ENCODE results near the gene ADGRL1. TPM values are rescaled to one million over a fixed set of nuclear protein-coding genes. Genes with fewer than 3 reads are reported as not detected.
"Not testable (repeated sequence)": the region's sequence is repeated elsewhere in the genome, so short reads cannot be mapped to it uniquely, and the experiment has no call there.

ADGRL1 gene
- polyA plus RNA-seq, 1 experiment = 2.0 TPM

- ChIA-PET POLR2A (no interaction called here), CTCF (no interaction called here)
- no peak for DNase-seq (ENCODE audit: low read depth, low spot score)
- H3K4me3 ChIP-seq (ENCODE audit: low read depth, low read length) = no peak overlapping the region
- peaks cover 3% of the 10 kb centered on the region for H3K27me3 ChIP-seq (ENCODE audit: control insufficient read depth, insufficient read depth, low read length)
- H3K9me3 ChIP-seq (ENCODE audit: control insufficient read depth, insufficient read depth, low read length) = no peaks in the 10 kb centered on the region
- TF ChIP-seq, protein P1, sequence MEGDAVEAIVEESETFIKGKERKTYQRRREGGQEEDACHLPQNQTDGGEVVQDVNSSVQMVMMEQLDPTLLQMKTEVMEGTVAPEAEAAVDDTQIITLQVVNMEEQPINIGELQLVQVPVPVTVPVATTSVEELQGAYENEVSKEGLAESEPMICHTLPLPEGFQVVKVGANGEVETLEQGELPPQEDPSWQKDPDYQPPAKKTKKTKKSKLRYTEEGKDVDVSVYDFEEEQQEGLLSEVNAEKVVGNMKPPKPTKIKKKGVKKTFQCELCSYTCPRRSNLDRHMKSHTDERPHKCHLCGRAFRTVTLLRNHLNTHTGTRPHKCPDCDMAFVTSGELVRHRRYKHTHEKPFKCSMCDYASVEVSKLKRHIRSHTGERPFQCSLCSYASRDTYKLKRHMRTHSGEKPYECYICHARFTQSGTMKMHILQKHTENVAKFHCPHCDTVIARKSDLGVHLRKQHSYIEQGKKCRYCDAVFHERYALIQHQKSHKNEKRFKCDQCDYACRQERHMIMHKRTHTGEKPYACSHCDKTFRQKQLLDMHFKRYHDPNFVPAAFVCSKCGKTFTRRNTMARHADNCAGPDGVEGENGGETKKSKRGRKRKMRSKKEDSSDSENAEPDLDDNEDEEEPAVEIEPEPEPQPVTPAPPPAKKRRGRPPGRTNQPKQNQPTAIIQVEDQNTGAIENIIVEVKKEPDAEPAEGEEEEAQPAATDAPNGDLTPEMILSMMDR (IDR thresholded peaks at IDR 0.05; ENCODE audit: low read depth, low read length) = no peak
- no peak overlapping the region for H3K27ac ChIP-seq (ENCODE audit: low read depth, low read length)
Measured at GRCh38 chr19:14189415-14189814, 16.6 kb downstream of the ADGRL1 start.

GRCh38 chr19:14188086-14188485 is 17.9 kb downstream of the ADGRL1 start:
- not testable (repeated sequence) for DNase-seq (ENCODE audit: low read depth, low spot score); H3K27ac ChIP-seq (ENCODE audit: low read depth, low read length); H3K4me3 ChIP-seq (ENCODE audit: low read depth, low read length); H3K9me3 ChIP-seq (ENCODE audit: control insufficient read depth, insufficient read depth, low read length); H3K27me3 ChIP-seq (ENCODE audit: control insufficient read depth, insufficient read depth, low read length)
- POLR2A ChIA-PET = interaction anchor here (0.9 kb wide), 1 partner anchor 75 kb away, joined by 3 read pairs; no protein-coding TSS in a partner anchor
- CTCF ChIA-PET = interaction anchor here (1.6 kb wide), 1 partner anchor 12 kb away, joined by 3 read pairs; no protein-coding TSS in a partner anchor

GRCh38 chr19:14187561-14187960 is 18.4 kb downstream of the ADGRL1 start:
- no peaks in the 10 kb centered on the region for H3K27me3 ChIP-seq (ENCODE audit: control insufficient read depth, insufficient read depth, low read length)
- H3K27ac ChIP-seq (ENCODE audit: low read depth, low read length) = no peak overlapping the region
- no peaks in the 10 kb centered on the region for H3K9me3 ChIP-seq (ENCODE audit: control insufficient read depth, insufficient read depth, low read length)
- no peak for DNase-seq (ENCODE audit: low read depth, low spot score)
- H3K4me3 ChIP-seq (ENCODE audit: low read depth, low read length) = no peak overlapping the region
- TF ChIP-seq, protein P1 (IDR thresholded peaks at IDR 0.05; ENCODE audit: low read depth, low read length) = no peak
- POLR2A ChIA-PET = no interaction called here
- CTCF ChIA-PET = interaction anchor here (1.6 kb wide), 1 partner anchor 12 kb away, joined by 3 read pairs; no protein-coding TSS in a partner anchor

- CTCF ChIA-PET = interaction anchor here (1.6 kb wide), 1 partner anchor 13 kb away, joined by 3 read pairs; no protein-coding TSS in a partner anchor
- H3K27ac ChIP-seq (ENCODE audit: low read depth, low read length); POLR2A ChIA-PET; H3K9me3 ChIP-seq (ENCODE audit: control insufficient read depth, insufficient read depth, low read length); H3K4me3 ChIP-seq (ENCODE audit: low read depth, low read length); DNase-seq (ENCODE audit: low read depth, low spot score); H3K27me3 ChIP-seq (ENCODE audit: control insufficient read depth, insufficient read depth, low read length): not testable (repeated sequence)
Measured at GRCh38 chr19:14186684-14187083, 19.3 kb downstream of the ADGRL1 start.

- H3K9me3 ChIP-seq (ENCODE audit: control insufficient read depth, insufficient read depth, low read length); DNase-seq (ENCODE audit: low read depth, low spot score); POLR2A ChIA-PET; H3K4me3 ChIP-seq (ENCODE audit: low read depth, low read length); CTCF ChIA-PET; H3K27me3 ChIP-seq (ENCODE audit: control insufficient read depth, insufficient read depth, low read length); H3K27ac ChIP-seq (ENCODE audit: low read depth, low read length): not testable (repeated sequence)
Measured at GRCh38 chr19:14185691-14186090, 20.3 kb downstream of the ADGRL1 start.

DNA sequence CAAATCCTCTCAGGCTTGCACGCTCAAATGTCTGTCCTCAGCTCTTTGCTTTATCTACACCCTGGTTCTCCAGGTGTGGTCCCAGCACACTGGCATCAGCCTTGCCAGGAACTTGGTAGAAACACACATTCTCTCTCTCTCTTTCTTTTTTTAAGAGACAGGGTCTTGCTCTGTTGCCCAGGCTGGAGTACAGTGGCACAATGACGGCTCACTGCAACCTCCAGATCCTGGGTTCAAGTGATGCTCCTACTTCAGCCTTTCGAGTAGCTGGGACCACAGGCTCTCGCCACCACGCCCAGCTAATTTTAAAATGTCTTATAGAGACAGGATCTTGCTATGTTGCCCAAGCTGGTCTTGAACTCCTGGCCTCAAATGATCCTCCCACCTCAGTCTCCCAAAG is 20.8 kb downstream of the ADGRL1 start:
- POLR2A ChIA-PET = no interaction called here
- Histone ChIP-seq H3K9me3 (ENCODE audit: control insufficient read depth, insufficient read depth, low read length) (no peaks in the 10 kb centered on the region), H3K27ac (ENCODE audit: low read depth, low read length) (no peak overlapping the region), H3K4me3 (ENCODE audit: low read depth, low read length) (no peak overlapping the region), H3K27me3 (ENCODE audit: control insufficient read depth, insufficient read depth, low read length) (no peaks in the 10 kb centered on the region)
- TF ChIP-seq, protein P1 (IDR thresholded peaks at IDR 0.05; ENCODE audit: low read depth, low read length) = no peak
- DNase-seq (ENCODE audit: low read depth, low spot score) = no peak
- CTCF ChIA-PET = interaction anchor here (1.6 kb wide), 1 partner anchor 163 kb away, joined by 6 read pairs; no protein-coding TSS in a partner anchor
